RKO (cell line): ENCODE measurements around the gene FASTKD3.

ENCODE experiments used
- DNase-seq: peaks from one replicate; pipeline ENCODE4 v3.0.0-alpha.2; 2016; ENCODE audit warnings: low spot score

The FASTKD3 gene

GRCh38 chr5:7849681-7850394, 19.0 kb downstream of the FASTKD3 start:
- DNase-seq = no peak

DNA sequence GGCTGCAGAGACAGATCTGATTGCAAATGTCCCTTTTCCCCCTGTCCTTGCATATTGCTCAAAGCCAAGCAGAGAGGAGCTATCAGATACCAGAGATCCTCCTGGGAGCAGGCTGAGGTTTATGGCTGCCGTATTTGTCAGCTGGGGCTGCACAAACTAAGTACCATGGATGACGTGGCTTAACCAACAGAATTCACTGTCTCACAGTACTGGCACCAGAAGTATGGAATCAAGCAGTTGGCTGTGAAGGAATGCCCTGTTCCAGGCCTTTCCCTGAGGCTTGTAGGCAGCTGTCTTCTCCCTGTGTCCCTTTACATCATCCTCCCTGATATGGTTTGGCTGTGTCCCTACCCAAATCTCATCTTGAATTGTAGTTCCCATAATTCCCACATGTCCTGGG, 20.5 kb downstream of the FASTKD3 start:
- no peak for DNase-seq

DNA sequence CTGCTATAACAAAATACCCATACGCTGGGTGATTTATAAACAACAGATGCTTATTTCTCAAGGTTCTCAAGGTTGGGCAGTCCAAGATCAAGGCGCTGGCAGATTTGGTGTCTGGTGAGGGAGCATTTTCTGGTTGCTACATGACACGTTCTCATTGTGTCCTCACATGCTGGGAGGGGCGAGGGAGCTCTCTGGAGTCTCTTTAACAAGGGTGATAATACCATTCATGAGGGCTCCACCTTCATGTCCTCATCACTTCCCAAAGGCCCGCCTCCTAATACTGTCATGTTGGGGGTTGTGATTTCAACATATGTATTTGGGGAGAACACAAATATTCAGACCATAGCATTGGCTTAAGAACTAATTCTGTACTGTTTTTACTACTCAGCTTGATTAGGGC, 22.5 kb downstream of the FASTKD3 start:
- no peak for DNase-seq

DNA sequence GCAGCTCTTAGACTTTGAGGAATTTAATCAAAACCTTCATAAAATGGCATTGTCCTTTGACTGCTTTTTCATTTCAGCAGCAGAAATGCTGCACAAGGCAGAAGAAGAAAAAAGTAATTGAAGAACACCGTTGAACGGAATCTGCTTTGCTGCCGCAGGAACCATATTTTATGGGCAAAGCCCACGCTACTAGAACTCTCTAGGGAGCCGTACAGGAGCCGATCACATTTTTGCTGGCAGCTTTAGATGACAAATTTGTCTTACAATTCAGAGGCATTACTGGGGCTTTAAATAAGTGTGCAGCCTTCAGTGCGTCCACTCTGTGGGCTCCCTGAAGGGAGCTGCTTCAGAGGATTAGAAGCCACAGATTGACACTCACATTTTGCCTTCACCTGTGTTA, 23.3 kb downstream of the FASTKD3 start:
- DNase-seq = no peak

DNA sequence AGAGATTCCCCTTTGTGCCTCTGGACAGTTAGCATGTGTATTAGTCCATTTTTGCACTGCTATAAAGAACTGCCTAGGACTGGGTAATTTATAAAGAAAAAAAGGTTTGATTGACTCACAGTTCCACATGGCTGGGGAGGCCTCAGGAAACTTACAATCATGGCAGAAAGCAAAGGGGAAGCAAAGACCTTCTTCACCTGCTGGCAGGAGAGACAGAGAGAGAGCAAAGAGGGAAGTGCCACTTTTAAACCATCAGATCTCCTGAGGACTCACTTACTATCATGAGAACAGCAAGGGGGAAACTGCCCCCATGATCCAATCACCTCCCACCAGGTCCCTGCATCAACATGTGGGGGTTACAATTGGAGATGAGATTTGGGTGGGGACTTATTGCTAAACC, 23.9 kb downstream of the FASTKD3 start:
- no peak for DNase-seq

- no peak for DNase-seq
These were observed 26.3 kb downstream of the FASTKD3 start for GRCh38 chr5:7842531-7842930.

DNA sequence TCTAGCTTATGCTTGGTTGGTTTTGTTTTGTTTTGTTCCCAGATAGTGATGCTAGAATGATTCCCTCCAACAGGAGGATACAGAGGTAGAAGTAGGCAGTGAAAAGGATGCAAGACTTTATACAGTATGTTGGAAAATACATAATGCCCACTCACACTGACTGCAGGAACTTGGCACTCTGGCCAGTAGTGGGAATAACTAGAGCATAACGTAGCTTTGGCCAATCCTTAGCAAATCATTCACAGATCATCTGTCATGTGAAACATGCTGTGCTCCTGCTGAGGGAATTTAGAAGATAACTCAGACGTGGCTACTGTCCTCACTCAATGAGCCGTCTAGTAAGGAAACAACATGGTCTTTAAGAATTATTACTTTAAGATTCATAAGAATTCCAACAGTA, 31.4 kb downstream of the FASTKD3 start:
- DNase-seq = no peak

DNA sequence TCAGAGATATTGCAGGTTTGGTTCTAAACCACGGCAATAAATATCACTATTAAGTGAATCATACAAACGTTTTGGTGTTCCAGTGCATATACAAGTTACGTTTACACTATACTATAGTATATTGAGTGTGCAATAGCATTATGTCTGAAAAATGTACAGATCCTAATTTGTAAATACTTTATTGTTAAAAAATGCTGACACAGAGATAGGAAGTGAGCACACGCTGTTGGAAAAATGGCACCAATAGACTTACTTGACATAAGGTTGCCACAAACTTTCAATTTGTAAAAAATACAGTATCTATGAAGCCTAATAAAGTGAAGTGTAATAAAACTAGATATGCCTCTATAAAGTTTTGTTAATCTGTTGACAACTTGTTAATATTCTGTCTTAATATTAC, 33.8 kb downstream of the FASTKD3 start:
- no peak for DNase-seq

- DNase-seq = peak; percentile 14
These were observed 40.6 kb downstream of the FASTKD3 start for GRCh38 chr5:7828269-7828668.

- DNase-seq = no peak
These were observed 41.2 kb downstream of the FASTKD3 start for GRCh38 chr5:7827610-7828009.

DNA sequence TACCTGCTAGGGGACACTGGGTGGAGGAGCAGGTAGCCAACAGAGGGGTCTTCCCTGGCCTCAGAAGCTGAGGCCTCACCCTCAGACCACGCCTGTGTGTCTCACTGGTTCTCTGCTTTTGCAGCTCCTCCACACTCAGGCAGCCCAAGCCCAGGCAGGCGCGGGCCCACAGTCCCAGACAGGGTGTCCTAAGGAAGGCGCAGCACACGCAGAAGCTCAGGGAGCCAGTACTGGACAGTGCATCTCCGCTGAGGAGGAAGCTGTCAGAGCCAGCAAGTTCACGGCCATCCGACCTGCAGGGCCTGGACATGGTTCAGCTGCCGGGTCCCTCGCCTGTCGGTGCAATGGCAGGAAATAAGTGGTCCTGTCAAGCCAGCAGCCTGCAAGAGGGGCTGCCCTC, 43.2 kb downstream of the FASTKD3 start:
- no peak for DNase-seq

DNA sequence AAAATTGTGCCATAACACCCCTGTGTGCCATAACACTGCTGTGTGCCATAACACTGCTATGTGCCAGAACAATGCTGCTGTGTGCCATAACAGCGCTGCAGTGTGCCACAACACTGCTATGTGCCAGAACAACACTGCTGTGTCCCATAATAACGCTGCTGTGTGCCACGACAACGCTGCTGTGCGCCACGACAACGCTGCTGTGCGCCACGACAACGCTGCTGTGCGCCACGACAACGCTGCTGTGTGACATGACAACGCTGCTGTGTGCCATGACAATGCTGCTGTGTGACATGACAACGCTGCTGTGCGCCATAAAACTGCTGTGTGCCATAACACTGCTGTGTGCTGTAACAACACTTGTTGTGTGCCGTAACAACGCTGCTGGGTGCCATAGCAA, 43.8 kb downstream of the FASTKD3 start:
- no peak for DNase-seq

DNA sequence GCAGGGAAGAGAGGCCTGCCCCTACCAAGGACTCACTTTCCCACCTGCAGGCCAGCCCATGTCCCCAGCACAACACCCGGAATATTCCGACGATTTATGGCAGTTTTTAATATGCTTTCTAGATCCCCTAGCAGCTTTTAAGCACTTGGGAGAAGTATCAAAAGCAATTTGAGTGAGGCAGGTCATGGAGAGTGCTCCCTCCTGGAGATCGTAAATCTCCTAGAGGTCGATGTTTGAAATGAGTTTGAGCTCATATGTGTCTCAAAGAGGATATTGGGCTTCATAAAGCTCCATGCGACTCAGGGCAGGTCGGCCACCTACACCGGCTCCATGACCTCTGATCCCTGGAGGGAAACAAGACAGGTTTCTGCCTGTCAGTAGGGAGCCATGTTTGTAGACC, 45.2 kb downstream of the FASTKD3 start:
- no peak for DNase-seq

GRCh38 chr5:7822449-7822848, 46.4 kb downstream of the FASTKD3 start:
- DNase-seq = no peak

DNA sequence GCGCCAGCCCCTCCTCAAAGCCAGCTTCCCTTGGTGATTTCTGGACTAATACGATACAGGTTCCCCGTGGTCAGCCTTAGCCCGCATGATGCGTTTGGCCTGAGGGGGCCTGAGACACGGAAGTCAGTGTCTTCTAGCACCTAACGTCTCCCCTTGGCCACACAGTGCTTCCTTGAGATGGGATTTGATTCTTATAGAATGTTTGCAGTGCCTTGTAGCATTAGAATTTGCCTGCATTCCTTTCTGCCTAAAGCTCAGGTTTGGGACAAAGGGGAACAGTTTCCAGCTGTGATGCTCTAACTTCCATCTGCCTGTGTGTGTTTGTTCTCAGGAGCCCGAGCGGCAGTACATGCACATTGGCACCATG, 52.3 kb downstream of the FASTKD3 start:
- DNase-seq = no peak

- peak; percentile 54 for DNase-seq
These were observed 52.8 kb downstream of the FASTKD3 start for GRCh38 chr5:7815892-7816534.

DNA sequence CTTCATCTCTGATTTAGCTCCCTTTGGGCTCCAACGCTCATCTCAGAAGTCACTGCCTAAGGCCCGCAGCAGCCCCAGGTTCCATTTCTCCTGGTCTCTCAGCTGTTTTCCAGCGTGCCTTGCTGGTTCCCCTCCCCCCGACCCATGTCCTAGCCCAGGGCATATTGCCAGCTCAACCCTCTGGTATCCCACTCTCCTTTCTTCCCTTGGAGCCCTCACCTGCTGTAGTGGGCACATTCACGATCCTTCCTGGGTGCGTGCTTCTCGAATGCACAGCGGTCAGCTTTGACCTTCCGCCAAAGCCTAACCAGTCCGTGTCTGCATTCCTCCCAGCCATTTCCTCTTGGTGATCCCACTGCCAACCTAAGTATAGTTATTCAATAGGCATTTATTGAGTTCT, 54.0 kb downstream of the FASTKD3 start:
- DNase-seq = no peak

DNA sequence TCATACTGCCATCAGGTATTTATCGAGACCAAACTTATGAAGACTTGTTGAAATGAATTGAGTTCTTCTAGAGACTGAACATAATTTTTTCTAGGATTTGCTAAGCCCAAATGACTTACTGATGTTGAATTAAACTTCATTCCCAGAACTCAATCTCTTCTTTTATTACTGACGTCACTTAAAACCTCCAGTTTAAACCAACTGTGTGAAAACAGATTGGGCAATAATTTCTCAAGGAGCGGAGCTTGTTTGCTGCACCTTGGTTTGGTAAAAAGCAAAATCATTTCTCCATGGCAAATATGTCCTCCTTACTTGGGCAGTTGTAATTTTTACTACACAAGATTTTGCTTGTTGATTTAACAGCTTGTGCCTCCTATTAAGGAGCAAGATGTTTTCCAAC, 55.3 kb downstream of the FASTKD3 start:
- no peak for DNase-seq

DNA sequence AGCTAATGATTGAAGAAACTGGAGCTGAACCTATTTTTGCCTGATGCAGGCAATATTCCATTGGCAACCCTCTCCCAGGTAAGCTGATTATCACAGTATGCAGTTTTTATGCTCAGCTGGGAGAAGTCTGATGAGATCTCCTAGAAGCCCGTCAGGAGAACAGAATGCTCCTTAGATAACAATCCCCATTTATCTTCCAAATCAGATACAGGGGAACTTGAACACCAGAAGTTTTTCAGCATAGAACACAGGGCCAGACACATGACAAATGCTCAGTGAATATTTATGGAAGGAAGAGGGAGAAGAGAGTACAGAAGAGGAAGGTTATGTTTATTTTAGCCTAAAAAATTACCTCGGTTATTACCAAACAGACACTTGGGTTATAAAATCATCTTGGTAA, 55.8 kb downstream of the FASTKD3 start:
- no peak for DNase-seq

- no peak for DNase-seq
These were observed 57.1 kb downstream of the FASTKD3 start for GRCh38 chr5:7811715-7812114.
